GM18502 (cell line): Measurements from ENCODE around the gene NEDD4.
"Not testable (repeated sequence)": the region's sequence is repeated elsewhere in the genome, so short reads cannot be mapped to it uniquely, and the experiment has no call there.

Experiments
- ATAC-seq: cut with Tn5 transposase; IDR thresholded peaks from one replicate; pipeline ENCODE4 v1.9.1; 2021; ENCODE audit warnings: mild to moderate bottlenecking; ENCODE audit not compliant: unreplicated experiment, poor library complexity

NEDD4 gene

DNA sequence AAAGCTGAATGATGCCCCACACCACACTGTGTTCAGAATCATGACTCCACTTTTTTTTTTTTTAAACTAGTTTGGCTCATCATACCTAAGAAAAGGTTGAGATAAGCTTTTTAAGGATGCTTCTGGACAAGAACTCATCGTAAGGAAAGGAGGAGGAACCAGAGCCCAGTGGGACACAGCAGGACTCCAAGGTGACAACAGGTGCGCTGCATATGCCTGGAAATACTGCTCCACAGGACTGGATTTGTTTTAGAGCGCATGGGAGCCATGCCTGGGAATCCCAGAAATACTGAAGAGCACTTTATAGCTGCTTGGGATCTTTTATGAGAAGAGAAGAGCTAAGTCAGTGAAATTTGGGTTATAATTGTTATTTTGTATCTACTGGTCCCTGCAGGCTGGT, 93.4 kb downstream of the NEDD4 start:
- ATAC-seq: no peak

DNA sequence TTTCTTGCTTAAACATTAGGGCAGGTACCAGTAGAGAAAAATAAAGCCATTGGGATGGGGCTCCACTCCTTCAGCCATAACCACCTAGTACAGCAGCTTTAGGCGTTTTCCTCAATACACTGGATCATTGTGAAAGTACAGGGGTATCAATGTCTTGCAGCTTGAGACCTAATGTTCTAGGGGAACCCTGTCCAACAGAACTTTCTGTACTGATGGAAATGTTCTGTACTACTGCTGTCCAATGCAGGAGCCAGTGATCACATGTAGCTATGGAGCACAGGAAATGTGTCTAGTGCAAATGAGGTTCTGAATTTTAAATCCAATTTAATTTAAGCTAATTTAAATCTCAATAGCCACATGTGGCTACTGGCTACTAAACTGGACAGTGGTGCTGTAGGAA, 93.9 kb downstream of the NEDD4 start:
- no peak for ATAC-seq

DNA sequence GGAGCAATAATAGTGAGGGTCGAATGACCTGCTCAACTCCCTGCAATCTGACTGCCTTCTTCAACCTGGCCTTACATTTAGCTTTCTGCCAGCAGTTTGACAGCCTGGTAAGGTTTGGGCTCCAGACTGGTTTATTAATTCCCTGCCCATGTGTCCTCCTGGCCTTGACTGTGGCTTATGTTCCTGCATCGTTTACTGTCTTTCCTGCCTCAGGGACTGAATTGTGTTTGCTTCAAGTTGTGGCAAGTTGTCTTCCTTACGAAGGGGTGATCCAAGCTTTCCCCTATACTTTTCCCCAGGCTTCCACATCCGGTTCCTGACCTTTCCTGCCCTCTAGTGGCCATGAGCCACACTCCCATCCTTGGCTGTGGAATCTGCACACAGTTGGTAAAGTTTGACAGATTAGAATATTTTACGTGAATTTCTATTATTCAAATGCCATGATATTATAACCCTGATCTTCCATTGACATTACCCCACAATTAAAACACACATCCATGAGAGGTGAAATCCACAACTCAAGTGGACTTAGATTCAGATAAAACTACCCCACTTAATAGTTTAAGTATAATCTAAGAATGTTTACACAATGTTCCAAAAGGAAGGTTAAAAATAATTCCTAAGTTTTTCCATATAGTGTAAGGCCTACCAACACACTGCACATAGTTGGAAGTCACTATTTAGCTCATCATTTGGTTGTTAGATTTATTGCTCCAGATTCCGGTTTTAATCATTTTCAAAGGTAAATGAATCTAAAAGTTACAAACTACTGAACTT, 95.7 kb downstream of the NEDD4 start:
- ATAC-seq: no peak

DNA sequence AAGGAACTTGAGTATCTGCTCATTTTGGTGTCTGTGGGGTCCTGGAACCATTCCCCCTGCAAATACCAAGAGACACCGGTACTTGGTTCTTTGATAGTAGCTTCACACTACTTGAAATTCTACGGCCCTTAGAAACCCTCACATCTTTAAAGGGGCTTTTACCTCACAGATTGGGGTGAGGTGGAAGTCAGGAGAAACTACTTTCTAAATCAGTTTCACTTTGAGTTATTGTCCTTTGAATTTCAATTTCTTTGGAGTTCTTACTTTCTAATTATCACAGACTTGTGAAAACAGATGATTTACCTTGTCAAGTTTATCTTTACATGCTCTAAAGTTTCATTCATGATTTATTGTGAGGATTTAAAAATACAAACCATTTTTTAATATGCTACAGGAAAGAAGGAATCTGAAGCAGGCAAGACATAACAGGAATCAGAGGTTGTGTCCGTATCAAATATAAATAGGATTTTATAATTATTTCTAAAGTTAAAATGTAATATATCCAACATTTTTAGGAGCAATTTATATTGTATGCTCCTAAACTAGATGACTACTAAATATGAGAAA, 98.9 kb downstream of the NEDD4 start:
- ATAC-seq: peak; percentile 48

DNA sequence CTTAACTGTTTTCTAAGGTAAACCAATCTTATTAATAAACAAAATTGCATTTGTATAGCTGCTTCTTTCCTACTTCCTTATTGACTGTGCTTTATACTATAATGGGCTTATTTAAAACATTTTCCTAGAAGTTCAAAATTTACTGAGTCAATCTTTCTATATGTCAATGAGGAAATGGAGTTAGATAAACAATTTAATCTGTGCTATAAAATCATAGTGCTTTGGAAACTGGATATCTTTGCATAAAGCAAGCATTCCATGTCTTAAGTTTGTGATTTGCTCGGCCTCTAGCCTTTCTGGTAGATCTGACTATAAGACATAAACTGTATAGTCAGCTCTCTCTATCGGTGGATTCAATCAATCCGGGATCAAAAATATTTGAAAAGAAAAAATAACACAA, 99.6 kb downstream of the NEDD4 start:
- ATAC-seq: no peak

DNA sequence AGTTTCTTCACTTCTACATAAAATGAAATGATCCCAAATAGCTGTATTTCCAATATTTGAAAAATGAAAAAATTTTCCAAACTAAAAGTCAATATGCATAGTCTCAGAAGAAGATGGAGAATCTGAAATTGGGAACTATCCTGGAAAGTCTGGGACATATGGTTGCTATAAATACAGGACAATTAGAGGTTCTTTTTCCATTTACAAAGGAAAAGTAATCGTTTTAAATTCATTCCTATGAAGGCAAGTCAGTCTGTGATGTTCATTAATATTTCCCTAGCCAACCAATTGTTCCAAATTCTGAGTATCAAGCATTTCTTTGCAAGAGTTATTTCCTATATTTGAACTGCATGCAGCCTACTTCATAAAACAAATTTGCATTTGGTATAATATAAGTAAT, 102.2 kb downstream of the NEDD4 start:
- no peak for ATAC-seq

DNA sequence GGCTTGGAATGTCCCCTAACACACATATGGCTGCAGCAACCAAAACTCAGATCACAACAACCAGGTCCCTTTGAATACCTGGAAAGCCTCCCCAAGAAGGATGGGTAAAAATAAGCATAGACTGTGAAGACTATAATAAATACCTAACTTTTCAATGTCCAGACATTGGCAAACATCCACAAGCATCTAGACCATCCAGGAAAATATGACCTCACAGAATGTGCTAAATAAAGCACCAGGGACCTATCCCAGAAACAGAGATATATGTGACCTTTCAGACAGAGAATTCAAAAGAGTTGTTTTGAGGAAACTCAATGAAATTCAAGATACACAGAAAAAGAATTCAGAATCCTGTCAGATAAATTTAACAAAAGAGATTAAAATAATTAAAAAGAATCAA, 109.2 kb downstream of the NEDD4 start:
- no peak for ATAC-seq

DNA sequence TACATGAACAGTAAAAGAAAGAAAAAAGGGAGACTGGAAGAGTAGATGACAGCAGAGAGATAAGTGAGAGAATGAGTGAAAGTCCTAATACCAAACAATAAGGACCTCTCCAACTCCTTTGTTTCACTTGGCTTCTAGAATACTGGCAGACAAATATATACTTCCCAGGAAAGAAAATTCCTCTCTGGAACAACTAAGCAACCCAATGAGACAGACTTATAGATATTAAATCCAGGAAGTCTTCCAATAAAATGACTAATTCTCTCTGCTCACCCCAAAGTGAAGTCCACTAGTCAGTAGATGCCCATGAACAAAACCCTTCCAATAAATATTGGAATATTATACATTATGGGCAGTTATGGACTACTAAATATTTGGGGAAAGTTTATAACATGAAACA, 114.2 kb downstream of the NEDD4 start:
- ATAC-seq: no peak

DNA sequence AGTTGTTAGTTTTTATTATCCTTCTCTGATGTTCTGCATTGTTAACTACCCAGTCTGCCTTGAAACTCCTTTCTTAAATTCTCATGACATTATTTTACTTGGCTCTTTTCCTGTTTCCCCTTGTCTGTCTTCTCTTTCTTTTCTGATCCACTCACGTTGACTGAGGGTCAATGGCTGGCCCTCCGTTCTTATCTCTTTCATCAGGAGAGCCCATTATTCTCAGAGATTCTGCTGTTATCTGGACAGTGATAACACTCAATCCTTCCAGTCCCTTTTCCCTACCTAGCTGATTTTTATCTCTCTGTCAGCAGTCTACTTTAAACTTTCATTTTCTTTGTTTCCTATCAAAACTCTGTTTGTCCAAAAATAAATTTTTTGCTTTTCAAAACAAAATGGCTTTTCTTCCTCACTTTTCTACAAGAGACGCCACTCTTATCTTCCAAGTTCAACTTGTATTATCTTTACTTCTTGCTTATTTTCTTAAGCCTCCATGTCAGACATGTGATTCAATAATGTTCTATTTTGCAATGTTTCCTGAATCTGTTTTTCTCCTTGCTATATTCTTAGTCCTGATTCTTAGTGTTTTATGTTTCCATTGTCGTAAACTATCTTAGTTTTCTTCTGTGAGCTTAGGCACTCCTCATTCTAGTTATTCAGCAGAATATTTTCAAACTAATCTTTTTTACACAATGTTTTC, 120.2 kb downstream of the NEDD4 start:
- ATAC-seq: no peak

DNA sequence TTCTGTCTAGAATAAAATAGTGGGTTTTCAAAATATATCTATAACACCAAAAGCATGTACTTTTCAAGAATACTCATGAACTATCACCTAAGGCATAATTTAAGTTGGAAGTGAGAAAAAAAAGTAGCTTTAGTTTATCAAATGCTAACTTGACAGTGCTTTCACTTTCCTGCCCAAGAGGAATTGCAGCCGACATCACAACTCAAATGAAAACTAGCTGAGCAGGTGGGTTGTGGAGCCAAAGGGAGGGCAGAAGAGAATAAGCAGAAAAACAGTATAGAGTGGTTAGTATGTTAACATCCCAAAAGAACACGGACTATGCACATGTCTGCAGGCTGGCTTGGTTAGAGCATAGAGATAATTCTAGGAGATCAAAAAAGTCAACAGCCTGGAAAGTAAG, 120.9 kb downstream of the NEDD4 start:
- ATAC-seq: no peak

DNA sequence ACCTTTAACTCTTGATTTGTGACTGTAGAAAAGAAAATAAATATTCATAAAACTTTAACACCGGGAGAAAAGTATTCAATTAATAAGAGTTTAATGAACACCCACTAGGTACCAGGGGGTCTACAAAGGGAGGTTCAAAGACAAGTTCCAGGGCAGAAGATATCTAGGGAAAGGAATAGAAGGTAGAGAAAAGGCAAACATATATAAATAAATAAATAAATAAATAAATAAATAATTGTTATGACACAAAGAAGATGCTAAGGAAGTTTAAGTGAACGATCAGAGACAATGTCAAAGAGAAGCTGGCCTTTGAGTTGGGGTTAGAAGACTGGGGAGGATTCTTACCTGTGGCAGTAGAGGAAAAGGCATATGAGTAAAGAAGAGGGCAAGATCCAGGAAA, 123.8 kb downstream of the NEDD4 start:
- no peak for ATAC-seq

DNA sequence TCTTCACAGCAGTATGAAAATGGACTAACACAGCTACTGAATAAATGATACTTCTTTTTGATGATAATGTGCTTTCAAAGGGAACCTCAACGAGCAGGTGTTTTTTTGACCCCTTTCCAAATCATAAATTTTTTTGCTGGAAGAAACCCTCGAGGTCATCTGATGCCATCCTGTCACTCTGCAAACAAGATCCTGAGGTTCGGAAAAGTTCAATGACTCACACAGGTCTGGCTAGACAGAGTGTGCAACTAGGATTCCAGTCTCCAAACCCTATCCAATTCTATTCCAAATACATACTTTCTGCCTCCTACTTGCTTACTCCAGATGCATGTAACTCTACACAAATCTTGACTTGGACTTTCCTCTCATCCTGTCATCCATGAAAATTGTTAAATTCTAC, 124.7 kb downstream of the NEDD4 start:
- ATAC-seq: no peak

DNA sequence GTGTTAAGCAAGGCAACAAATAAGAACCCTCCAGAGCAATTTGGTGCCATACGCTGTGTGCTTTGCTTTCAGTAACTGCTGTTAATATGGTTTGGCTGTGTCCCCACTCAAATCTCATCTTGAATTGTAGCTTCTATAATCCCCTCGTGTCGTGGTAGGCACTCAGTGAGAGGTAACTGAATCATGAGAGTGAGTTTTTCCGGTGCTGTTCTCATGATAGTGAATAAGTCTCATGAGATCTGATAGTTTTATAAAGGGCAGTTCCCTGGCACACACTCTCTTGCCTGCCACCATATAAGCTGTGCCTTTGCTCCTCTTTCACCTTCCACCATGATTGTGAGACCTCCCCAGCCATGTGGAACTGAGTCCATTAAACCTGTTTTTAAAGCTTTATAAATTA, 125.1 kb downstream of the NEDD4 start:
- not testable (repeated sequence) for ATAC-seq

DNA sequence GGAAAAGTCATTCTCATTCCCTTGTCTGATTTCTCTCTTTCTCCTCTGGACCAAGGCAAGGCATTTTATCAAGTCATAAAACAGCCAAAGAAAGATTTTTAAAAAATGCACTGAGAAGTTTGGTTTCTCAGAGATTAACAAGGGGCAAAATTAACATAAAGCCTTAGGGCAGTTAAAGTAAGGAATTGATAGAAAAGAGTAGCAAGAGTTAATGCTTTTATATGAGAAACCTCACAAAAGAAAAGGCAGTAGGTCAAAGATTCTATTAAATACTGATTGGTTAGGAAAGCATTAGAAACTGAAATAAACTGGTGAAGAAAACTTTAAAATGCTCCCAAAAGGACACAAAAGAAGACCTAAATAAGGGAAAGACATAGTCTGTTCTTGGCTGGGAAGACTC, 129.5 kb downstream of the NEDD4 start:
- no peak for ATAC-seq

DNA sequence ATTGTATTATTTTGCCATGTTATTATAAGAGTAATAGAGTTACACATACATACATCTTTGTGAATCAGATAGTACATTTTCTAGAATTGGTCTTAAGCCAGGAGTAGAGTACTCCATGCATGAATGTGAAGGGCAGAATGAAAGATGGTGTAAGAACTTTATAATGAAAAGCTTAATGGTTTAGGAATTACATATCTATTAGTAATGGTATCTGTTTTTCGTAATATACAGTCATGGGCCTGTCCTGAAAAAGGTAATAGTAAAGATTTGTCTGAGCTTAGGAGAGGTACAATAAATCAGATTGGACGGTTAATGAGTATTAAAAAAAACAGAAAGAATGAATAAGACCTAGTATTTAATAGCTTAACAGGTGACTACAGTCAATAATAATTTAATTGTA, 132.3 kb downstream of the NEDD4 start:
- no peak for ATAC-seq

DNA sequence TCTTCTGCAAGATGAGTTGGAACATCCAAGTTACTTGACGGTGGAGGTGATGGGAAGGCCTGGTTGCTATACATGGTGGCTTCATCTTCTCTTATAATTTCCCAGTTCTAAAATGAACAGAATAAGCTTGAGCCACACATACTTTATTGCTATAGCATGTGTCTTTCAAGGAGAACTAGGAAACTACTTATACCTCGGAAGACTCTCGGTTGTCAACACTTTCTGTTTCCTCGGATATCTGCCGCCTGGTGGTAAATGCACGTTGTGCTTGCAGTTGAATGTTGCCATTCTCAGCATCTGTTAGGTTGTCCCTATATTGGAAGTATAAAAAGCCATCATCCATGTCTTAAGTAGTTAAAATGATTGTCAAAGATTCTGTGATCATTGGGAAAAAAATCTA, 132.9 kb downstream of the NEDD4 start:
- no peak for ATAC-seq

DNA sequence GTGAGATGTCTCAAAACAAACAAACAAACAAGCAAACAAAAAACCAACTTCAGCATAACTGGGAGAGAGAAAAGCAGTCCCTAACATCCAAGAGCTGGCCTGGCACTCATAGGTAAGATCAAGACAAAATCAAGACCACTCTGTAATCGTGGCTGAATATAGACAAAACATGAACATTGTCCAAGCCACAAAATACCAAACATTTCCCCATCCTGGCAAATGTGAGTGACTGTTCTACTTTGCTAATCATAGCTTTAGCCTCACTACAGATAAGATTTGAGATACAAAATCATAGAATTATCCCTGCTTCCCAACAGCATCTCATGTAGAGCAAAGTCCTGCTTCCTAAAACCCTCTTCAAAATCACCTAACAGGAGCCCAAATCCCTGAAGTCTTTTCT, 133.7 kb downstream of the NEDD4 start:
- ATAC-seq: no peak

DNA sequence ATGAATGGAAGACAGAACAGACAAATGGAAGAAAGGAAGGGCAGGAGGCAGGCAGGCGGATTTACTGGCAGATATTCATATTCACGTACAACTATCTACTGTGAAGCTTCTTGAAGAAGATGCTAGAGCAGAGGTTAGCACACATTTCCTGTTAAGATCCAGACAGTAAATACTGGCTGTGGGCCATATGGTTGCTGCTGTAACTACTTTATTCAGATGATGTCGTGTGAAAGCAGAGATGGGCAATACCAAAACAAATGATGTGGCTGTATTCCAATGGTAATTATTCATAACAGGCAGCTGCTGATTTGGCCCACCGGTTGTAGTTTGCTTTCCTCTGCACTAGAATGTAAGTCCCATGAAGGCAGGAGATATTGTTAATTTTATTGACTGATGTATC, 134.8 kb downstream of the NEDD4 start:
- ATAC-seq: no peak

DNA sequence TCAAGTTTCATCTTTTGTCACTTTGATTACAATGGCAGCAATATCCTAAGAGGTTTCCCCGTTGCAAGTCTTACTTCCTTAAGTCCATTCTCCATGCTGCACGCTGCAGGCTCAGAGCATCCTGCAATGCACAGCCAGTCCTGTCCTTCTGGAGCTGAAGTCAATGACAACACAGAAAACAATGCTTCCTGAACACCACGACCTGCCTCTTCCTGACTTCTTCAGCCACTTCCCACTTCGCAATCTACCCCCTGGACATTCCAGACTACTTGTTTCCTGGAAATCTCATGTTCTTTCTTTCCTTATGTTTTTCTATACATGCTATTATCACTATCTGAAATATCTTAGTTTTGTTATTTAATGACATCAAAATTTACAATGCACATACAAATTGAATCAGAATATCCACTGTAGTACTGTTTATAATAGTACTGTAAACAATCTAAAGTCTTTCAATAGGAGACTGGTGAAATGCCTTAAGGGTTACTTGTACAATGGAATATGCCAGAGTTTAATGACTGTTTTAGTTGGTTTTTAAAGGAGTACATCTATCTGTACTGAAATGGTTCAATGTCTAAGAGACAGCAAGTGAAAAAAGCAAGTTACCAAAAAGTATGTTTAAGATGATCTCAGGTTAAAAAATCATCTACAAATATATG, 136.8 kb downstream of the NEDD4 start:
- no peak for ATAC-seq

DNA sequence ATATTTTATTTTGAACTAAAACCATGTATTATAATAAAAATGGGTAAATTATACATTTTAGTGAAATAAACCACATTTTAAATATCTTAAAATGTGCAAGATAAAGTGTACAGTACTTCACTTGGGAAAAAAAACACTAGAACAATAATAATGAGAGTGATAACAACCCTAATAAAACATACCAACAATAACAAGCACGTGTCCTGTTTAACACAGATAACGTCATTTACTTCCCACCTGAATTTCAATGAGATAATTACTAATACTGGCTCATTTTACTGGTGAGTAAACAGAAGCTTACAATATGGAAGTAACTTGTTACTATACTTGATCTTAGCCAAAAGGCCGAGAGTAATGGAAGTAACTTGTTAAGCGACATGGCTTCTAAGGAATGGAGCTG, 140.3 kb downstream of the NEDD4 start:
- no peak for ATAC-seq

DNA sequence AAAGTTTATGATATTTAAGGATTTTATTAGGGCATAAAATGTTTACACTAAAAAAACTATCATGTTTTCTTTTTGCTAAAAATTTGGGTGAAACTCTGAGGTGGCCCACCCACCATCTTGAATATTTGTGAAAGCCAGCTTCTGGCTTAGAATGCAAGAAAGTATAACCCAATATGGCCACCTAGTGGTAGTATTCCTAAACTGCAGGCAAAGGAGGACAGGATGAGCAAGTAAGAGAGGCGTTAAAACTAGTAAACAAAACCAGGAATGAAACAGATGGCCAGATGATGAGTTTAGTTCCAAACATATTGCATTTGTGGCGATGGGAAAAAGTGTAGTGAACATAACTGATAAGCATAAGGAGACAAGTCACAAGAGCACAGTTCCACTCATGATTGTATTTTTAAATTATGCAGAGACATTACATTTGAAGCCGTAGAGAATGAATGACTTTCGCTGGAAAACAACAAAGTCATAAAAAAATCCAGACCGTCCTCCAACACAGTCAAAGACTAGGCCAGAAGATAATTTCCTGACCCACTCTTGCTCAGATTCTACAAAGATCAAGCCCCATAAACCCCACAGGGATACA, 147.2 kb downstream of the NEDD4 start:
- ATAC-seq: peak; percentile 79
